ENCODE measurements around the gene SOX10.
"Not testable (repeated sequence)": the region's sequence is repeated elsewhere in the genome, so short reads cannot be mapped to it uniquely, and the experiment has no call there.

SOX10 gene

DNA sequence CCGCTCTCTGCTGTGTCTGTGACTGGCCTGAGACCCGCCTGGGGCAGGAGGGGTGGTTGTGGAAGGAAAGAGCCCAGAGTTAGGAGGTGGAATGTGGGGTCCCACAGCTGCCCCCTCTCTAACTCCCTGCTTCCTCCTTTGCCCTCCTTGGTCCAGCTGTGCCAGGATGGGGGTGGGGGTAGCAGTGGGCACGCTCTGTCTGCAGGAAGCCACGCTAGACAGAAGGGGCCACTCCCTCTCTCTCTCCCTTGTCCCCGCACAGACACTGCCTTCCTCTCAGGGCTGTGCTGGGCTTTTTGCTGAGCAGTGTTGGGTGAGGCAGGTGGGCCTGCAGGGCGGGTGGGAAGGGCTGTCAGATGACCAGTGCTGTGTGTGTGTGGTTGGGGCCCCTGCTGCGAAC lies 2.0 kb upstream of the SOX10 start:
- in situ Hi-C loops (cut with MboI; ENCODE audit: low sequenced_read_pairs): no loop called here

DNA sequence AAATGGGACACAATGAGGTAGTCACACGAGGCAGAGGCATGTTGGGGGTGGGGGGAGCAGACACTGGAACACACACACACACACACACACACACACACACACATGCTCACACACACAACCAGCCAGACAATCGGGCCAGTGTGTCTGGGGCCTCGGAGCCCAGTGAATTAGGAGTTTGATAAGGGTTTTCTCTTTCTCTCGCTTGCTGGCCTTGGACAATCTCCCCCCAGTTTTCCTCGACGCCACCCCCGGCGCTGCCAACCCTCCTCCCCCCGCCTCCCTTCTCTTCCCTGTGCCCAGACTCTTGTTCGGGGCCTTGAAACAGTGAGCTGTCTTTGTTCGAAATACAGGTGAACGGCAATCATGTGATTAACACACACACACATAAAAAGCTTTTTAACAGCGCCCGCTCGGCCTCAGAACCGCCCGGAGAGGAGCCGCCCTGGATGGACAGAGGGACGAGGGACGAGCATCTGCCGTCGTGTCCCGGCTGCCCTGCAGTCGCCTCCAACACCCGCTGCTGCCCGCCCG lies 1.5 kb upstream of the SOX10 start:
- in situ Hi-C loops (cut with MboI; ENCODE audit: low sequenced_read_pairs): no loop called here

DNA sequence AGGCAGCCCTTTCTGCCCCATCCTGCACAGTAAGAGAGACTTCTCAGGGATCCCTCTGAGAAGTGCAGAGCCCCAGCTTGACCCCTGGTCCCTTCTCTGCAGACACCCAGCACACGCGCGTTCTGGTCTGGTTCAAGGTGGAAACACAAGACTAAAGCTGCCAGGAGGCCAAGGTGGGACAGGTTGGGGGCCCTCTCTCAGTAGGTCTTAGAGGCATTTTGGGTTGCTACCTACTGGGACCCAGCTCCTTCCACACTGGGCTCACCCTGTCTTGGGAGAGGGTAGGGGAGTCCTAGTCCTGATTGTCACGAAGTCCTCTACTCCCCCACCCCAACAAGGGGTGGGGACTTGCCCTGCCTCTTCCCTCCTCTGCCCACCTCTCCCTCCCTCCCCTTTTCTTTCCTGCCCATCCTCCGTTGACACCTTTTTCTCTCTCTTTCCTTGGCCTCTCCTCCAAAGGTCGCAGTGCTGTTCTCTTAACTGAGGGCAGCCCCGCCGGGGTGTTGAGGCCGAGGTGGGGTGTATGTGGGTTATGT lies 763 bp upstream of the SOX10 start:
- in situ Hi-C loops (cut with MboI; ENCODE audit: low sequenced_read_pairs): no loop called here

DNA sequence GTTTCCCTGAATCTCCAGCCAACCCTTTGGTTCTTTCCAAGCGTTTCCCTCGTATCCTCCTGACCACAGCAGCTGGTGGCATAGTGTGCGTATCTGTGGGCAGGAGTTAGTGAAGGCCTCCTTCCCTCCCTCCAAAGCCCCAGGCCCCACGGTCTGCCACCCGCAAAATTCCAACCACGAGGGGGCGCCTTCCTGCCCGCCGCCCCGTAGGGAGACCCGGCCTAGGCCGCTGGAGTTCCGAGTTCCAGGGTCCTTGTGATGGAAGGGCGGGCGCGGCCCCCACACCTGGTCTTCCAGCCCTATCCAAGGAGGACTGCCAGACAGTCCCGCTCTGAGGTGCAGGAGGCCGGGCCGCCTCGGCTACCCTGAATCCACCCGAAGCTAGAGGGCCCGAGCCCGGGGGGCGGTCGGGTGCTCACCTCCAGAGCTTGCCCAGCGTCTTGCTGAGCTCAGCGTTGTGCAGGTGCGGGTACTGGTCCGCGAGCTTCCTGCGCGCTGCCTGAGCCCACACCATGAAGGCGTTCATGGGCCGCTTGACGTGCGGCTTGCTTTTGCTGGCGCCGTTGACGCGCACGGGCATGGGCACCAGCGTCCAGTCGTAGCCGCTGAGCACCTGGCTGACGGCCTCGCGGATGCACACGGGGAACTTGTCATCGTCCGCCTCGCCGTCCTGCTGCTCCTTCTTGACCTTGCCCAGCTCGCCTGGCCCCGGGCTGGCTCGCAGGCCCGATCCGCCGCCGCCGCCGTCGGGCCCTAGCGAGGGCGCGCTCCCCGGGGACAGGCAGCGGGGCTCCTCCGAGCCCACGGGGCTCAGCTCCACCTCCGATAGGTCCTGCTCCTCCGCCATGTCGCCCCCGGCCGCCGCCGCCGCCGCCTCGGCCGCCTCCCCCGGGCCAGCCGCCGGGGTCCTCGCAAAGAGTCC lies 1.2 kb downstream of the SOX10 start:
- in situ Hi-C loops (cut with MboI; ENCODE audit: low sequenced_read_pairs): no loop called here

DNA sequence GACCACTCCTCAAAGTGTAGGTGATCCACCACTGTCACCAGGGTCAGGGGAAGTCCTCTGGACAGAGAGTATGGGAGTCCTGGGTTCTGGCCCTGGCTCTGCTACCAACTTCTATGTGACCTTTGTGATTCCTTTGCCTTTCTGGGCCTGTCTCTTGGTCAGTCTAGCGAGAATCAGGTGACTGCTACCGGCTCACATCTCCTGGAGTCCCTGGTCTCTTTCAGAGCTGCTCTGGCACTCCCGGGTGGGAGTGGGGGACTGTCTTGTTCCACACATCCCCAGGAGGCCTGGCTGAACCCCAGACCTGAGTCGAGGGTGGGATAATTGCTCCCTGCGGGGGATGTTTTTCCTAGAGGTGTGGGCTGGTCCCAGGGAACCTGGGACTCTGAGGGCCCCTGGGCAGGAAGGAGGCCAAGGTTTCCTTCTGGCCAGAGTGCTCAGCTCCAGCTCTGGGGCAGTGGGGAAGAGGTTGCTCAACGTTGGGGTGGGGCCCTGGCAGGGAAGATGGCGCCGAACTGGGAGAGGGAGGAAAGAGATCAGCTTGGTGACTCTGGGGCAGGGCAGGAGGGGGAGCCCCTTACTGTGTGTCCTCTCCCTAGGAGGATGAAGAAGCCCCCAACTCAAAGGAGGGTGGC lies 2.1 kb downstream of the SOX10 start:
- in situ Hi-C loops (cut with MboI; ENCODE audit: low sequenced_read_pairs): no loop called here

DNA sequence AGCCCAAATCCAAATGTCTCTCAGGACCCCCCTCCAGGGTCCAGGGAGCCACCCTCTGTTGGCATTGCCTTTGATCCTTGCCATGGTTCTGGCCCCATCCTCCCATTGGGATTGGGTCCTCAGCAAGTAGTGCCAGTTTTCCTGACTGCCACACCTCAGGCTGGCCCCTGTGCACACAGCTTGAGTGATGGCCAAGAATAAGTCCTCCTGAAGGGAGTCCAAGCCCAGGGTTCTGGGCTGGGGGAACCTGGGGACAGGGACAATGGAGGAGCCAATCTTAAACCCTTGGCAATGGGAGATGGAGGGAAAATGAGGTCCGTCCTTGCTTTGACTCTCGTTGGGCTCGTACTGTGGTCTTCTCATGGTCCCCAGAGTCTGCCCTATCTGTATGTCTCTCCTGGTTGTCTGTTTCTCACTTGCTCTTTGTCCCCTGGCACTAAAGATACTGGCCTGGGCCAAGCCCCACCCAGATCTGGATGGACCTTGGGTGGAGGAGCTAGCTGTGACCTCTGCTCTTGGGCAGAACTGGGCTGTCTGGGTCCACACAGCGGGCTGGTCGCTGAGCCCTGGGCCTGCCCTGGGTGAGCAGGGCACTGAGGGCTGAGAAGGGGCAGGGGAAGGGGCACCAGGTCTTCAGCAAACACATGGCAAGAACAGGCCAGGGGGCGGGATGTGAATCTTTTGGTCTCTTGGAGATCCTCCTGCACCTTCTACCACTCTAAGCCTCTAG lies 2.9 kb downstream of the SOX10 start:
- in situ Hi-C loops (cut with MboI; ENCODE audit: low sequenced_read_pairs): no loop called here

DNA sequence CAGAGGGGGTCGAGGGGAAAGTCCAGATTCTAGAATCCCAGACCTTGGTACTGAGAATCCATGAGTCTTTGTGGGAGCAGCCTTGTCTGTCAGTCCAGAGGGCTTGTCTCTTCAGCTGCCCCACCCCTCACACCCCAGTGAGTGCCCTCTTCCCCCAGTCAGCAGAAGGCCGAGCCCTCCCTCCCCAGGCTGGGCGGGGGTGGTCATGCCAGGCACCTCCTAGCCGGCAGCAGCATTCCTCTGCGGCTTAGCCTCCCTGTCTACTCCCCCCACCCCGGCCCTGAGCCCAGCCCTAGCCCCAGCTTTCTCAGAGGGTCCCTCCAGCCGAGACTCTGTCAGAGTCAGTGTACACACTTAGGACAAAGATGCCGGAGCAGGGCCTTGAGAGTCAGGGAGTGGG lies 4.6 kb downstream of the SOX10 start:
- in situ Hi-C loops (cut with MboI; ENCODE audit: low sequenced_read_pairs): no loop called here

DNA sequence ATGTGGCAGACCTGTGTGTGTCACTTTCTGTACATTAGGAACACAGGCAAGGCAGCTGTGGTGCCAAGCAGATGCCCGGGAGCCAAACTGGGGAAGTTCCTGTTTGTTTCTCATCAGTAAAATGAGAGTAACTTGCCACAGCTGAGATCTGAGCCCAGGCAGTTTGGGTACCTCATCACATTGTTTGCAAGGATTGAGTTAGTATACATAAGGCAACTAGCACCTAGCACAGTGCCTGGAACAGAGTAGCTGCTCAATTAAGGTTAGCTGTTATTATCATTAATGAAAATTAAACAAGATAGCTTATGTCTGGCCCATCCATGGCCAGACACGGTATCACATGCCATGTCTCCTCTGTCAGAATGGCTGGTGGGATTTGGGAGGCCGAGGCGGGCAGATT lies 7.8 kb downstream of the SOX10 start:
- in situ Hi-C loops (cut with MboI; ENCODE audit: low sequenced_read_pairs): no loop called here

DNA sequence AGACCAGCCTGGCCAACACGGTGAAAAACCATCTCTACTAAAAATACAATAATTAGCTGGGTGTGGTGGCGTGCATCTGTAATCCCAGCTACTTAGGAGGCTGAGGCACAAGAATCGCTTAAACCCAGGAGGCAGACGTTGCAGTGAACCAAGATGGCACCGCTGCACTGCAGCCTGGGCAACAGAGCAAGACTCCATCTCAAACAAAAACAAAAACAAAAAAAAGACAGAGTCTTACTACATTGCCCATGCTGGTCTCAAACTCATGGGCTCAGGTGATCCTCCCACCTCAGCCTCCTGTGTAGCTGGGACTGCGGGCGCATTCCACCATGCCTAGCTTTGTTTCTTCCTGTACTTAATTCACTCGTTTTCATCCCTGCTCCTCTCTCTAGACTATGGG lies 8.3 kb downstream of the SOX10 start:
- in situ Hi-C loops (cut with MboI; ENCODE audit: low sequenced_read_pairs): not testable (repeated sequence)

DNA sequence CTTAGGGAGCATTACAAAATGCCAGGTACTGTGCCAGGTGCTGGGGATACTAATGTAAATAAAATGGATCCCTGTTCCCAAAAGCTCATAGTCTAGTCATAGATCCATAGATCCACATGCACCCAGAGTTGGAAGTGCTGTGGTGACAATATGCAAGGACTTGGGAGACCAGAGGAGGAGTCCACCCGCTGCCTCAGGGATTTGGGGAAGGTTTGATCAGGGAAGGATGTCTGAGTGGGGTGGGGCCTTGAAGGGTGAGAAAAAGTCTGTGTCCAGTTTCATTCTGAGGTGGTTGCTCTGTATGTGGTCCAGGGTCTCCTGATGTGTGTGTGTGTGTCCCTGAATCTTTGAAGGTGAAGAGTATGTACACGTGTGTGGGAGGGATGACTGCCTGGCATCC lies 9.2 kb downstream of the SOX10 start:
- in situ Hi-C loops (cut with MboI; ENCODE audit: low sequenced_read_pairs): no loop called here

DNA sequence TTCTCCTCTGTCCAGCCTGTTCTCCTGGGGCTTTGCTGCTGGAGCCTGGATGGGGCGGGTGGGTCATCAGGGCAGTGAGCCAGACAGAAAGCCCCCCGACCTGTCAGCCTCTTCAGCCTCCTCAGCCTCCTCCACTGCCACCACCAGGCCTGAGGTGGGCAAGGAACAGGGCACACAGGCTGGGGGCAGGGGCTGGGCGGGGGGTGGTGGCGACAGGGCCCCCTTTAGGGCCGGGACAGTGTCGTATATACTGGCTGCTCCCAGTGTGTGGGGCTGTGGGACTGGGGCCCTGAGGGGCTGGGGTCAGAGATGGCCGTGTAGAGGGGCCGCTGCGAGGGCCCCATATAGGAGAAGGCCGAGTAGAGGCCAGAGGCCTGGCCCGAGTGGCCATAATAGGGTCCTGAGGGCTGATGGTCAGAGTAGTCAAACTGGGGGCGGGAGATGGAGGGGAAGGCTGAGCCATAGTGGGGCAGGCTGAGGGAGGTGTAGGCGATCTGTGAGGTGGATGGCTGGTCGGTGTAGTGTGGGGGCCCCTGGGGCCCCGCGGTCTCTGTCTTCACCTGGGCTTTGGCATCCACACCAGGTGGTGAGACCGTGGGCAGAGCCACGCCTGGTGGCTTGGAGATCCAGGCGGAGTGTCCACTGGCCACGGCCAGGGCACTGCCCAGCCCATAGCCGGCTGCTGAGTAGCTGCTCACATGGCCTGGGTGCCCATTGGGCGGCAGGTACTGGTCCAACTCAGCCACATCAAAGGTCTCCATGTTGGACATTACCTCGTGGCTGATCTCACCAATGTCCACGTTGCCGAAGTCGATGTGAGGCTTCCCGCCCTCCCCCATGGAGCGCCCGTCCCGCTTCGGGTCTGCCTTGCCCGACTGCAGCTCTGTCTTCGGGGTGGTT lies 10.8 kb downstream of the SOX10 start:
- in situ Hi-C loops (cut with MboI; ENCODE audit: low sequenced_read_pairs): no loop called here

DNA sequence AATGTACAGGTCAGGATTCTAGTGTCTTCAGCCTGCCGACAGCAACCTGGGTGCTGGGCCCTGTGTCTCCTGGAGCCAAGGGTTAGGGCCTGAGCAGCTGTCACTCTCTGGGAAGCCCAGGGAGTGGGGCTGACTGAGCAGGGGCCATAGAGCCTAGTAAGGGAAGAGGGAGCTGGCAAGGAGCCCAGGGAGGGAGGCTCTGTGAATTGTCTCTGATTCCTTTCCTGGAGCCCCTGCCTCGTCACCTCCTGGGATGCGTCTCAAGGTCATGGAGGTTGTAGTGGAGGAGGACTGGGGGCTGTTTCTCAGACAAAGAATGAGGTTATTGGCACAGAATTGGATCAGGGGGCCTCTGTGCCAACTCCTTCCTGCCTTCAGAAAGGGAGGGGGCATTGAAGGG lies 11.8 kb downstream of the SOX10 start:
- in situ Hi-C loops (cut with MboI; ENCODE audit: low sequenced_read_pairs): no loop called here

DNA sequence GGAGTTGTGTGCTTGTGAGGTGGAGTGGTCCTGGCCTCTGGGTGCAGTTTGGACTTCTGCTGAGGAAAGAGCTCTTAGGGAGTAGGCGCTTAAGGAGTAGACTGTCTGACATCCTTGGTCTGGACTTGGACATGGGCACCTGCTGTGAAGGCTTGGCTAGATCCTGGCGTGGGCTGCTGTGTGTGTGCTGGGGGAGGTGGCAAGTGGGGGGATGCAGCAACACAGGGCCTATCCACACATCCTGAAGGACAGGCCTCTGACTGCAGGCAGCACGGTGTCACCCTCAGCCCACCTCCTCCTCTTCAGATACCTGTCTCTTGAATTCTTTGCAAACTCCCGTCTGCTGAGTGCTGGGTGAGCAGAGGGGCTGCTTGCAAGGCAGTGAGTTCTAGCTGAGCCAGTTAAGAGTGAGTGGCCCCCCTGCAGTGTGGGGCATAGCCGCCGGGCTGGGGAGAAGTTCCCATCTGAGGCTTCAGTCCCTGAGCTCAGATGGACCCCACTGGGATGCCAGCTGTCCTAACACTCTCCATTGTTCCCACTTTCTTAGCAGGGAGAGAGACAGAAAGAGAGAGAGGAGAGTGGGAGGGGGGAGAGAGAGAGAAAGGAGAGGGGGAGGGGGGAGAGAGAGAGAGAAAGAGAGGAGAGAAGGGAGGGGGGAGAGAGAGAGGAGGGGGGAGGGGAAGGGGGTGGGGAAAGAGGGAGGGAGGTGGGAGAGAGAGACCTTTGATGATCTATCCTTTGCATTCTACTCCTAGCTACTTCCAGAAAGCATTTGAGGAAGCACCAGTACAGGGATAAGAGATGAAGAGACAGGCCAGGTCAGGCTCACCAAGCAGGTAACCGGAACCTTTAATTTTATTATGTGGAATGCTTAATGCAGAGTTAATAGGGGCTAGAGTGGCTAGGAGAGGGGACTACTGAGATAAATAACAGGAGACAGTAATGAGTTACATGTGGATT lies 12.6 kb downstream of the SOX10 start:
- in situ Hi-C loops (cut with MboI; ENCODE audit: low sequenced_read_pairs): no loop called here

DNA sequence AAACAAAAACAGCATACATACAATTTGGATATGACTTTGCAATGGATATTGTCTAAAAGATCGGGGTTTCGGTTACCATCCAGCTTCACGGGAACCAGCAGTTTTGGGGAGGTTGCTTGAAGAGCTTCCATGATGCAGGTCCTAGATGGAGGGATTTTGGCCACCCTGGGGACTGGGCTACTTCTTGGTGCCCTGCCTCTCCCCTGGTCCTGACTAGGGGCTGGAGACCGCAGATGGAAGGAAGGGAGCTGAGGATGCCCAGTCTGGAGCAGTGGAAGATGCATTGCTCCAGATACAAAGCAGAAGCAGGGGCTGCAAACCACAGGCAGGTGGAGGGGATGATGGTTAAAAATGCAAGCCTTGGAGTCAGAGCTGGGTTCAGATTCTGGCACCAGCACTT lies 13.5 kb downstream of the SOX10 start:
- in situ Hi-C loops (cut with MboI; ENCODE audit: low sequenced_read_pairs): no loop called here

DNA sequence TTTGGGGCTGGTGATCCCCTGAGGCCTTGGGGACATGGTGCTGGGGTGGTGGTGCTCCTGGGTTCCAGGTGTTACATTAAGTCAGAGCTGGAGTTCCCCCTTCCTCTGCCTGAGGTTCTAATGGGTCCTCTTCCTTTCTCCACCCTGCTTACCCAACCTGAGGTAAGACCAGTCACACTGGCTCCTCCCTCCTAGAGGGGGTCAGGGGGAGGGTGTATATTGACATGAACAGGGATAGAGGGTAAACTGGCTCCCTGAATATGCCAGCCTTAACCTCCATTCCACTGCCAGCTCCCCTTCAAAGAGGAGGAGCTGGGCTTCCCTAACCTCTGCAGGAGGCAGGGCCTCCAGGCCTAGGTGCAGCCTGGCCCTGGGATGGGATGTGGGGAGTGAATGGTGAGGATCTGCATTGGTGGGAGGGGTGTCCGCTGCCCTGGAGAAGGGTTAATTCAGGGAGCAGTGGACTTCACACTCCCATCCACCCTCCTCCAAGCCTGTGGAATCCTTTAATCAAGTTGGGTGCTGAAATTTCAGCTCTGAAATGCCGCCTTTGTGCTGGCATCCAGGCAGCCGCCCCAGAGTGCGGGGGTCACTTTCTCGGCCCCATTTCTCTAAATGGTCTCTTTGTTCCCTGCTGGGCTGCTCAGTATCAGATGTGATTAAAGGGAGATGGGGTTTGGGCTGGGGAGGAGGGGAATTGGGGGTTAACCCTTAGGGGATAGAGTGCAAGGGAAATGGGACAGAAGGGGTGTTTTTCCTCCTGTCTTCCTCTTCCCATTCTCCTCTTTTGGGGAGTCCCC lies 15.7 kb downstream of the SOX10 start:
- in situ Hi-C loops (cut with MboI; ENCODE audit: low sequenced_read_pairs): no loop called here

DNA sequence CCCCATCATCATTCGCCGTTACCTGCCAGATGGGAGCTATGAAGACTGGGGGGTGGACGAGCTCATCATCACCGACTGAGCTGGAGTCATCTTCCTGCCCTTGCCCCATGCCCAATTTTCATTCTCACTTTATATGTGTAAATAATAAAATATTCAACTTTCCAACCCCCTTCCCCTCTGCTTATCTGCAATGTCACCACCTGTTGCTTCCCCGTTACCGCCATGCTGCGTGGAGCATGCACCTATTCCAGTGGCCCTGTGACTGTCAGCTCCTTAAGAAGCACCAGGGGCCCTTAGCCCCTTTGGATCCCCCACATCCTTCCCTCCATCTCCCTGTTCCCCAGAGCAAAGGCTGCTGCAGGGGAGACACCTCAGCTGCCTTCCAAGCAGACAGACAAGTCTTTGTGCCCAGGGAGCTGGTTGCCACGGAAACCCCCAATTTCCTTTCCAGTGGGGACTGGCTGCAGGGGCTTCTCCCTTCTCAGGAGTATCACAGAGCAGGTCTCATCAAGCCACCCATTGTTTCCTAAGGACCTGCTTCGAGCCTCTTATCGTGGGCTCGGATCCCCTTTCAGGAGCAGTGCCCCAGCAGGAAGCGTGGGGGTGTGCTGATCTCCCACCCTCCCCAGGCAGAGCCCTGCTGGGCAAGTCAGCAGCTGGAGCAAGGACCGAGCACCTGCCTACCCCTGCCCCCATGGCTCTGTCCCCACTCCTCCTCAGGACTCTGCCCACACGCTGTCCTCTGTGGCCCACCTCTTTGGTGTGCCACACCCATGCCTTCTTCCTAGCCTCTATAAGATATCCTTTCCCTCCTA lies 16.5 kb downstream of the SOX10 start:
- in situ Hi-C loops (cut with MboI; ENCODE audit: low sequenced_read_pairs): no loop called here

DNA sequence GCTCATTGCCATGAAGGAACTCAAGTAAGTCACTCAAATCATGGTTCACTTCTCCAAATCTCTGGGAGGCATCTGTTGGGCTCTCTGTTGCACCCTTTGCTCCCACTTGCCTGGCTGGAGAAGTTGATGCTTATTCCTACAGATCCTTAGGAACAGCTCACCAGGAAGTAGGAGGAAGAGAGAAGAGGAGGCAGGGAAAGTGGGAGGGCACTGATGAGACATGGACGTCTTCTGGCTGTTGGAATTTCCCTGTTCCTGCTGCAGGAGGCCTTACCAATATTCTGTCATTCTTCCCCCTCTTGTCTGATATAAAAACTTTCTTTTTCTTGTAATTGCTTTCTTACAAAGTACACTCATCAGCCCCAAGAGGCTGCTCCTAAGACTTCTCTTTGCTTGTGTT lies 17.2 kb downstream of the SOX10 start:
- in situ Hi-C loops (cut with MboI; ENCODE audit: low sequenced_read_pairs): no loop called here

Data from HL-60/S4 treated with phorbol 12-myristate 13-acetate at 8.2 ng/mL for 4 days and 3 days (cell line).